Esophagus muscularis mucosa (tissue), 3 donors: Measurements from ENCODE around the gene CABCOCO1.

Experiments
- POLR2AphosphoS5 ChIP-seq, 2 donors: sonication (generic); formaldehyde crosslinking; IDR thresholded peaks; one replicate each; pipeline ENCODE4 v1.6.1; 2017; ENCODE audit warnings: antibody characterized with exemption in 2 of 2
- TF ChIP-seq, protein P1 (sequence below), 3 experiments: fragments of 200-600 bp in 2 of 3; fragments of 450-650 bp in 1 of 3; sonication (generic) in 2 of 3; IDR thresholded peaks; one replicate each; pipeline ENCODE4 v1.5.1; 2017 to 2019; ENCODE audit warnings: antibody characterized with exemption in 3 of 3, mild to moderate bottlenecking in 2 of 3, moderate library complexity in 1 of 3

DNA sequence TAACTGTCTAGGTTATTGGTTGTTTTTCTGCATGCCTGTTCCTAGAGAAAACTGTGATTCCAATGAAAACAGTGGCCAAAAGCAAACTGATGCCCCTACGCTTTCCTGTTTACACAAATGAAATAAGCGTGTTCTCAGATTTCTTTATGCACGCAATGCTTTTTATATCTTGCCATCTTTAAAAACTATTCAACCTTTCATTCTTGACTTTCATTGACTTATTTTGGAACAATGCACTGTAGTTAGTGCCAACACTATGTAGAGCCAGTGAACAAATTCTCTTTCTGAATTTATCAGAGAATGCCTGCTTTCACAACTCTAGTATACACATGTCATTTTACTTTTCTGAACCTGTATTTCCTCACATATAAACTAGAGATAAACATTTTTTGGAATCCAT is 86.6 kb downstream of the CABCOCO1 start:
- TF ChIP-seq, protein P1, sequence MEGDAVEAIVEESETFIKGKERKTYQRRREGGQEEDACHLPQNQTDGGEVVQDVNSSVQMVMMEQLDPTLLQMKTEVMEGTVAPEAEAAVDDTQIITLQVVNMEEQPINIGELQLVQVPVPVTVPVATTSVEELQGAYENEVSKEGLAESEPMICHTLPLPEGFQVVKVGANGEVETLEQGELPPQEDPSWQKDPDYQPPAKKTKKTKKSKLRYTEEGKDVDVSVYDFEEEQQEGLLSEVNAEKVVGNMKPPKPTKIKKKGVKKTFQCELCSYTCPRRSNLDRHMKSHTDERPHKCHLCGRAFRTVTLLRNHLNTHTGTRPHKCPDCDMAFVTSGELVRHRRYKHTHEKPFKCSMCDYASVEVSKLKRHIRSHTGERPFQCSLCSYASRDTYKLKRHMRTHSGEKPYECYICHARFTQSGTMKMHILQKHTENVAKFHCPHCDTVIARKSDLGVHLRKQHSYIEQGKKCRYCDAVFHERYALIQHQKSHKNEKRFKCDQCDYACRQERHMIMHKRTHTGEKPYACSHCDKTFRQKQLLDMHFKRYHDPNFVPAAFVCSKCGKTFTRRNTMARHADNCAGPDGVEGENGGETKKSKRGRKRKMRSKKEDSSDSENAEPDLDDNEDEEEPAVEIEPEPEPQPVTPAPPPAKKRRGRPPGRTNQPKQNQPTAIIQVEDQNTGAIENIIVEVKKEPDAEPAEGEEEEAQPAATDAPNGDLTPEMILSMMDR (IDR thresholded peaks at IDR 0.05) = no peak
- no peak for TF ChIP-seq POLR2AphosphoS5 (IDR thresholded peaks at IDR 0.05)
